Epithelial cell of prostate (primary cell): Measurements from ENCODE around the gene CDKAL1.

Source experiments
- DNase-seq: peaks from one replicate; pipeline ENCODE4 v3.0.0-alpha.2; 2011; ENCODE audit warnings: low read depth, low spot score
- H3K27ac ChIP-seq: fragments of 450-650 bp; 2 replicates; pipeline ENCODE4 v1.5.1; 2017; ENCODE audit warnings: mild to moderate bottlenecking

CDKAL1 gene

GRCh38 chr6:20927130-20927860 lies 393.0 kb downstream of the CDKAL1 start:
- no peak overlapping the region for H3K27ac ChIP-seq
- DNase-seq: no peak

GRCh38 chr6:20929283-20929682 lies 395.0 kb downstream of the CDKAL1 start:
- H3K27ac ChIP-seq: no peak overlapping the region
- no peak for DNase-seq

GRCh38 chr6:20931093-20931492 lies 396.8 kb downstream of the CDKAL1 start:
- DNase-seq: no peak
- no peak overlapping the region for H3K27ac ChIP-seq

- no peak for DNase-seq
- H3K27ac ChIP-seq: no peak overlapping the region
Measured at GRCh38 chr6:20931772-20932171, 397.5 kb downstream of the CDKAL1 start.

- DNase-seq: no peak
- H3K27ac ChIP-seq: no peak overlapping the region
Measured at GRCh38 chr6:20932284-20932683, 398.0 kb downstream of the CDKAL1 start.

- H3K27ac ChIP-seq: no peak overlapping the region
Measured at GRCh38 chr6:20933057-20933788, 399.0 kb downstream of the CDKAL1 start.

GRCh38 chr6:20936949-20937348 lies 402.7 kb downstream of the CDKAL1 start:
- H3K27ac ChIP-seq: no peak overlapping the region
- no peak for DNase-seq

More at GRCh38 chr6:20933057-20933788, 399.0 kb downstream of the CDKAL1 start:
- DNase-seq: no peak

- no peak overlapping the region for H3K27ac ChIP-seq
- DNase-seq: no peak
Measured at GRCh38 chr6:20939161-20939775, 405.0 kb downstream of the CDKAL1 start.

- DNase-seq: no peak
- H3K27ac ChIP-seq: no peak overlapping the region
Measured at GRCh38 chr6:20943040-20943627, 408.9 kb downstream of the CDKAL1 start.

GRCh38 chr6:20943922-20944321 lies 409.7 kb downstream of the CDKAL1 start:
- H3K27ac ChIP-seq: no peak overlapping the region
- DNase-seq: no peak

GRCh38 chr6:20946022-20946421 lies 411.8 kb downstream of the CDKAL1 start:
- peak; percentile 14 for DNase-seq
- no peak overlapping the region for H3K27ac ChIP-seq

GRCh38 chr6:20946890-20947289 lies 412.6 kb downstream of the CDKAL1 start:
- H3K27ac ChIP-seq: no peak overlapping the region
- no peak for DNase-seq

GRCh38 chr6:20947977-20948376 lies 413.7 kb downstream of the CDKAL1 start:
- DNase-seq: no peak
- H3K27ac ChIP-seq: no peak overlapping the region

GRCh38 chr6:20948556-20948955 lies 414.3 kb downstream of the CDKAL1 start:
- no peak overlapping the region for H3K27ac ChIP-seq
- DNase-seq: no peak

GRCh38 chr6:20949138-20949537 lies 414.9 kb downstream of the CDKAL1 start:
- DNase-seq: no peak
- H3K27ac ChIP-seq: no peak overlapping the region

- peak; percentile 41 for DNase-seq
- peak overlapping the region; percentile 41 for H3K27ac ChIP-seq
Measured at GRCh38 chr6:20952699-20953474, 418.6 kb downstream of the CDKAL1 start.

- H3K27ac ChIP-seq: no peak overlapping the region
- DNase-seq: no peak
Measured at GRCh38 chr6:20954315-20954714, 420.1 kb downstream of the CDKAL1 start.

GRCh38 chr6:20955131-20955530 lies 420.9 kb downstream of the CDKAL1 start:
- H3K27ac ChIP-seq: no peak overlapping the region
- no peak for DNase-seq

GRCh38 chr6:20955751-20956150 lies 421.5 kb downstream of the CDKAL1 start:
- H3K27ac ChIP-seq: no peak overlapping the region
- no peak for DNase-seq

- no peak for DNase-seq
Measured at GRCh38 chr6:20960067-20960466, 425.8 kb downstream of the CDKAL1 start.

More at GRCh38 chr6:20960067-20960466, 425.8 kb downstream of the CDKAL1 start:
- H3K27ac ChIP-seq: no peak overlapping the region
